ENCODE results near the gene MBP.

MBP gene

GRCh38 chr18:77037567-77037966 is 95.0 kb downstream of the MBP start:
- TF ChIP-seq REST (IDR thresholded peaks at IDR 0.05; ENCODE audit: low read depth), result no peak
- TF ChIP-seq ZBTB7A (IDR thresholded peaks at IDR 0.05; ENCODE audit: low read depth), result no peak
- TF ChIP-seq RAD21 (IDR thresholded peaks at IDR 0.05; ENCODE audit: low read depth), result no peak
- no peak for TF ChIP-seq USF1 (IDR thresholded peaks at IDR 0.05)
- TF ChIP-seq NFIC (IDR thresholded peaks at IDR 0.05), result no peak
- TF ChIP-seq MAX (IDR thresholded peaks at IDR 0.05), result no peak
- no peak for TF ChIP-seq TCF12 (IDR thresholded peaks at IDR 0.05; ENCODE audit: low read depth)
- no peak for TF ChIP-seq FOXM1 (IDR thresholded peaks at IDR 0.05; ENCODE audit: borderline replicate concordance, low read depth)
- TF ChIP-seq EP300 (IDR thresholded peaks at IDR 0.05; ENCODE audit: borderline replicate concordance), result no peak
- no peak for TF ChIP-seq TAF1 (IDR thresholded peaks at IDR 0.05; ENCODE audit: low read depth)
- no peak for TF ChIP-seq YY1 (IDR thresholded peaks at IDR 0.05; ENCODE audit: low read depth)
- no peak for TF ChIP-seq CREB1 (IDR thresholded peaks at IDR 0.05; ENCODE audit: low read depth)
- TF ChIP-seq TEAD4 (IDR thresholded peaks at IDR 0.05), result no peak
- no peak for TF ChIP-seq EGR1 (IDR thresholded peaks at IDR 0.05)

GRCh38 chr18:77035380-77036187 is 97.0 kb downstream of the MBP start:
- TF ChIP-seq REST (IDR thresholded peaks at IDR 0.05; ENCODE audit: low read depth) (no peak), EP300 (IDR thresholded peaks at IDR 0.05; ENCODE audit: borderline replicate concordance) (no peak), FOXM1 (IDR thresholded peaks at IDR 0.05; ENCODE audit: borderline replicate concordance, low read depth) (no peak), YY1 (IDR thresholded peaks at IDR 0.05; ENCODE audit: low read depth) (no peak), EGR1 (IDR thresholded peaks at IDR 0.05) (no peak), NFIC (IDR thresholded peaks at IDR 0.05) (no peak), MAX (IDR thresholded peaks at IDR 0.05) (no peak), TEAD4 (IDR thresholded peaks at IDR 0.05) (no peak), RAD21 (IDR thresholded peaks at IDR 0.05; ENCODE audit: low read depth) (no peak), USF1 (IDR thresholded peaks at IDR 0.05) (no peak), ZBTB7A (IDR thresholded peaks at IDR 0.05; ENCODE audit: low read depth) (no peak), CREB1 (IDR thresholded peaks at IDR 0.05; ENCODE audit: low read depth) (no peak), TAF1 (IDR thresholded peaks at IDR 0.05; ENCODE audit: low read depth) (no peak), TCF12 (IDR thresholded peaks at IDR 0.05; ENCODE audit: low read depth) (no peak), CEBPB (IDR thresholded peaks at IDR 0.05) (no peak)

GRCh38 chr18:77033575-77033974 is 99.0 kb downstream of the MBP start:
- no peak for TF ChIP-seq RAD21 (IDR thresholded peaks at IDR 0.05; ENCODE audit: low read depth)
- TF ChIP-seq ZBTB7A (IDR thresholded peaks at IDR 0.05; ENCODE audit: low read depth), result no peak
- no peak for TF ChIP-seq FOXM1 (IDR thresholded peaks at IDR 0.05; ENCODE audit: borderline replicate concordance, low read depth)
- no peak for TF ChIP-seq USF1 (IDR thresholded peaks at IDR 0.05)
- TF ChIP-seq TEAD4 (IDR thresholded peaks at IDR 0.05), result no peak
- no peak for TF ChIP-seq TAF1 (IDR thresholded peaks at IDR 0.05; ENCODE audit: low read depth)

- no peak for TF ChIP-seq CEBPB (IDR thresholded peaks at IDR 0.05)
- TF ChIP-seq NFIC (IDR thresholded peaks at IDR 0.05), result peak; percentile 72; the same call in 1 of the 2 replicates
- no peak for TF ChIP-seq TEAD4 (IDR thresholded peaks at IDR 0.05)
- no peak for TF ChIP-seq EGR1 (IDR thresholded peaks at IDR 0.05)
- no peak for TF ChIP-seq TAF1 (IDR thresholded peaks at IDR 0.05; ENCODE audit: low read depth)
These were observed 100.3 kb downstream of the MBP start for GRCh38 chr18:77032181-77032701.

- TF ChIP-seq CREB1 (IDR thresholded peaks at IDR 0.05; ENCODE audit: low read depth), result no peak
- no peak for TF ChIP-seq TAF1 (IDR thresholded peaks at IDR 0.05; ENCODE audit: low read depth)
- TF ChIP-seq RAD21 (IDR thresholded peaks at IDR 0.05; ENCODE audit: low read depth), result no peak
These were observed 100.9 kb downstream of the MBP start for GRCh38 chr18:77031662-77032061.
